Measurements from ENCODE around the gene CLIP3. TPM values are rescaled to one million over a fixed set of nuclear protein-coding genes. Genes with fewer than 3 reads are reported as not detected.

CLIP3 gene
- total and polyA plus RNA-seq, 11 donors, result 1.3 to 8.0 (median 2.8) TPM

DNA sequence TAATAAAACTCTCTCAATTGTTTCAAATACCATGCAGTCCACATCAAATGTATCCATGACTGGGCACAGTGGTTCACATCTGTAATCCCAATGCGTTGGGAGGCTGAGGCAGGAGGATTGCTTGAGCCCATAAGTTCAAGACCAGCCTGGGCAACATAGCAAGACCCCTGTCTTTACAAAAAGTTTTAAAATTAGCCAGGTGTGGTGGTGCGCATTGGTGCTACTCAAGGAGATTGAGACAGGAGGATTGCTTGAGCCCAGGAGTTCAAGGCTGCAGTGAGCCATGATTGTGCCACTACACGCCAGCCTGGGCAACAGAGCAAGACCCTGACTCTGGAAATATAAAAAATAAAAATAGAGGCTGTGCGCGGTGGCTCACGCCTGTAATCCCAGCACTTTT is 5.0 kb downstream of the CLIP3 start:
- TF ChIP-seq POLR2A (IDR thresholded peaks at IDR 0.05), result no peak
- TF ChIP-seq, protein P1, sequence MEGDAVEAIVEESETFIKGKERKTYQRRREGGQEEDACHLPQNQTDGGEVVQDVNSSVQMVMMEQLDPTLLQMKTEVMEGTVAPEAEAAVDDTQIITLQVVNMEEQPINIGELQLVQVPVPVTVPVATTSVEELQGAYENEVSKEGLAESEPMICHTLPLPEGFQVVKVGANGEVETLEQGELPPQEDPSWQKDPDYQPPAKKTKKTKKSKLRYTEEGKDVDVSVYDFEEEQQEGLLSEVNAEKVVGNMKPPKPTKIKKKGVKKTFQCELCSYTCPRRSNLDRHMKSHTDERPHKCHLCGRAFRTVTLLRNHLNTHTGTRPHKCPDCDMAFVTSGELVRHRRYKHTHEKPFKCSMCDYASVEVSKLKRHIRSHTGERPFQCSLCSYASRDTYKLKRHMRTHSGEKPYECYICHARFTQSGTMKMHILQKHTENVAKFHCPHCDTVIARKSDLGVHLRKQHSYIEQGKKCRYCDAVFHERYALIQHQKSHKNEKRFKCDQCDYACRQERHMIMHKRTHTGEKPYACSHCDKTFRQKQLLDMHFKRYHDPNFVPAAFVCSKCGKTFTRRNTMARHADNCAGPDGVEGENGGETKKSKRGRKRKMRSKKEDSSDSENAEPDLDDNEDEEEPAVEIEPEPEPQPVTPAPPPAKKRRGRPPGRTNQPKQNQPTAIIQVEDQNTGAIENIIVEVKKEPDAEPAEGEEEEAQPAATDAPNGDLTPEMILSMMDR (IDR thresholded peaks at IDR 0.05), result no peak
- ATAC-seq, result no peak

DNA sequence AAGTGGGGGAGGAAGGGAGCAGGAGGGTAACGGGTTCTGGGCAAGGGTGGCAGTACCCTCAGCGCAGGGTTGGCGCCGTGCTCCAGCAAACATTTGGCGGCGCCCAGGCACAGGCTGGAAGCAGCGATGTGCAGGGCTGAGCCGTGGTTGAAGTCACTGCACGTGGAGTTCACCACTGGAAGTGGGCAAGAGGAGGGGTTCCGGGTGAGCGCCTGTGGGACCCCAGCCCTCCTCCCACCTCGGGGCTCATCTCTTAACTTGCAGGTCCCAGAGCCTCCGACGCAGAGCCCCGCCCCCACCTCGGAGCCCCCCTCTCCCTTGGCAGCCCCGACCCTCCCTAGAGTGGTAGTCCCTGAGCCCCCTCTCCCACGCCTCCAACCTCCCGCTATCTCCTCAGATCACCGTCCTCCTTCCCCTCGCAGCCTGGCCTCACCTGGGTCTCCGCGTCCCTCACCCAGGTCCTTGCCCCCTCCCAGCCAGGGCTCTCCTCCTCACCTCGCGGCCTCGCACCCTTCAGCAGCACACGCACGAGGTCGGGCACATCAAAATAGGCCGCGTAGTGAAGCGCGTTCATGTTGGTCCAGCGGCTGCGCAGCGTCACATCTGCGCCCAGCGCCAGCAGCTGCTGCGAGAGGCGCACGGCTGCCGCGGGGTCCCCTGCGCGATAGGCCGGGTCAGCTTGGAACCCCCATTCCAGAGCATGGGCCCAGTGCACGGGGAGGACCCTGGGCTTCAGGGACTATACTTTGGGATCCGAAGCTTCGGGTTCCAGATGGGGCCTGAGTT is 6.4 kb downstream of the CLIP3 start:
- intact Hi-C loops (cut with DNase I), result no loop called here
- DNase-seq (no peak), ATAC-seq (no peak)
- Histone ChIP-seq H3K4me3 (no peak overlapping the region), H3K9me3 (no peaks in the 10 kb centered on the region), H3K4me1 (no peaks in the 10 kb centered on the region), H3K27ac (no peak overlapping the region), H3K27me3 (no peaks in the 10 kb centered on the region), H3K36me3 (peaks cover 0 to 37% (median 9%) of the 10 kb centered on the region in 9 donors)
- TF ChIP-seq, protein P1 (IDR thresholded peaks at IDR 0.05), result no peak
- TF ChIP-seq POLR2A (IDR thresholded peaks at IDR 0.05), result no peak
- WGBS, 4 donors, result 93 to 95% (median 94%) methylated on average over 42 to 49 of the region's 49 CpGs

More for the DNA sequence above, 5.0 kb downstream of the CLIP3 start:
- H3K4me3 ChIP-seq, result no peak overlapping the region
- WGBS, 4 donors, result 93 to 98% (median 97%) methylated on average over 6 of the region's 6 CpGs
- H3K36me3 ChIP-seq, result peaks cover 0 to 27% (median 4%) of the 10 kb centered on the region in 9 donors
- H3K27me3 ChIP-seq, result peaks cover 0 to 7% (median 0%) of the 10 kb centered on the region in 9 donors
- no peaks in the 10 kb centered on the region for H3K9me3 ChIP-seq
- peaks cover 0 to 10% (median under 1%) of the 10 kb centered on the region in 12 donors for H3K4me1 ChIP-seq
- no peak overlapping the region for H3K27ac ChIP-seq
- intact Hi-C loops (cut with DNase I), result no loop called here
- DNase-seq, result no peak

DNA sequence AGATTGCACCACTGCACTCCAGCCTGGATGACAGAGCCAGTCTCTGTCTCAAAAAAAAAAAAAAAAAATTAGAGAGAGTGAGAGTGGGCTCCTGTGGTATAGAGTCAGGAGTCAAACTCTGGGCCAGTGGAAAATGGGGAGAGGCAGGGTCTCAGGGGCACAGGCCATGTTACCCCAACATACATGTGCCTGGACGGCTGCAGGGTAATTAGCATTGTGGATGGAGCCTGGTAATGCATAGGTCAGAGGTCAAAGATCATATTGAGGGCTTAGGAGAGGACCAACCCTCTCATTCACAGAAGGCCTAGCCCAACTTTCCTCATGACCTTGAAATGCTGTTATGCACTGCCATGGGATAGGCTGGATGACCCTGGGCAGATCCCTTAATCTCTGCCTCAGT is 7.1 kb downstream of the CLIP3 start:
- intact Hi-C loops (cut with DNase I), result no loop called here
- Histone ChIP-seq H3K4me3 (no peak overlapping the region), H3K4me1 (no peaks in the 10 kb centered on the region), H3K9me3 (no peaks in the 10 kb centered on the region), H3K27me3 (no peaks in the 10 kb centered on the region), H3K36me3 (peaks cover 0 to 42% (median 12%) of the 10 kb centered on the region in 9 donors), H3K27ac (no peak overlapping the region)
- 73 to 86% (median 83%) methylated on average over 1 of the region's 1 CpG for WGBS, 4 donors
- DNase-seq (no peak), ATAC-seq (no peak)
- no peak for TF ChIP-seq POLR2A (IDR thresholded peaks at IDR 0.05)
- TF ChIP-seq, protein P1 (IDR thresholded peaks at IDR 0.05), result no peak

DNA sequence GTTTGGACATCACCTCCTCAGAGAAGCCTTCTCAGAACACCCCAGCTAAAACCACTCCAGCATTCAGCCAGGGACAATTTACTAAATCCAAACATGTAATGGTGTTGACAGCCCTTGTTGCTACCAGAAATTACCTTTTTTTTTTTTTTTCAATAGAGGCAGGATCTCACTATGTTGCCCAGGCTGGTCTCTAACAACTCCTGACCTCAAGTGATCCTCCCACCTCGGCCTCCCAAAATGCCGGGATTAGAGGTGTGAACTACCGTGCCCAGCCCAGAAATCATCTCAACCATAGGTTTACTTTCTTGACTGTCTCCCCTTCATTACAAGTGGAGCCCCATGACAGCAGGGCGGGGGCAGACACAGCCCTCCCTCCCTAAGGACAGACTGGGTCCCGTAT is 9.2 kb downstream of the CLIP3 start:
- intact Hi-C loops (cut with DNase I), result no loop called here
- no peak for DNase-seq
- H3K36me3 ChIP-seq, result peaks cover 0 to 49% (median 12%) of the 10 kb centered on the region in 9 donors
- no peaks in the 10 kb centered on the region for H3K27me3 ChIP-seq
- H3K4me1 ChIP-seq, result no peaks in the 10 kb centered on the region
- 94 to 97% (median 97%) methylated on average over 5 of the region's 5 CpGs for WGBS, 4 donors
- TF ChIP-seq, protein P1 (IDR thresholded peaks at IDR 0.05), result no peak
- no peak for TF ChIP-seq POLR2A (IDR thresholded peaks at IDR 0.05)
- ATAC-seq, result no peak
- H3K27ac ChIP-seq, result no peak overlapping the region
- no peaks in the 10 kb centered on the region for H3K9me3 ChIP-seq
- no peak overlapping the region for H3K4me3 ChIP-seq

Measured in heart left ventricle (tissue), 16 donors.